ENCODE data around the gene RPS8. TPM values are rescaled to one million over a fixed set of nuclear protein-coding genes. Genes with fewer than 3 reads are reported as not detected.

Gene RPS8
- total RNA-seq, 1 experiment from 2014 or later: 1,467 TPM

Other genes starting within 250 kb of the RPS8 start
- gene TMEM53, start 101.1 kb upstream of the RPS8 start, total RNA-seq (2022): 3.5 and 4.4 TPM in 2 replicates
- 0.37 TPM in 1 of 2 replicates, not detected in the other for gene ARMH1, start 100.8 kb upstream of the RPS8 start, total RNA-seq (2022)
- 16.3 TPM in 1 of 2 replicates, not detected in the other for gene RNU5D-1, start 44.4 kb upstream of the RPS8 start, total RNA-seq (2022)
- gene KIF2C, start 35.7 kb upstream of the RPS8 start, total RNA-seq (2022): 61.0 and 63.2 TPM in 2 replicates
- gene BEST4, start 12.6 kb downstream of the RPS8 start, total RNA-seq (2022): not detected in 2 replicates
- 3.2 and 5.2 TPM in 2 replicates for gene PLK3, start 24.8 kb downstream of the RPS8 start, total RNA-seq (2022)
- not detected in 2 replicates for gene DYNLT4, start 31.8 kb downstream of the RPS8 start, total RNA-seq (2022)
- 0.53 and 1.6 TPM in 2 replicates for gene BTBD19, start 33.0 kb downstream of the RPS8 start, total RNA-seq (2022)
- 0.44 and 0.48 TPM in 2 replicates for gene PTCH2, start 67.7 kb downstream of the RPS8 start, total RNA-seq (2022)
- 22.5 and 24.3 TPM in 2 replicates for gene EIF2B3, start 211.1 kb downstream of the RPS8 start, total RNA-seq (2022)
- gene HECTD3, start 235.8 kb downstream of the RPS8 start, total RNA-seq (2022): 28.8 and 29.4 TPM in 2 replicates
- 44.8 and 54.3 TPM in 2 replicates for gene UROD, start 236.7 kb downstream of the RPS8 start, total RNA-seq (2022)

Measured in Caco-2 (cell line).